A549 (cell line): ENCODE measurements around the gene TSPAN10.

Experiments
- EHF ChIP-seq: fragments of 250-450 bp; sonication (Bioruptor Pico); IDR thresholded peaks from 2 replicates; pipeline ENCODE4 v1.5.0; 2020; ENCODE audit warnings: mild to moderate bottlenecking
- ESRRA ChIP-seq: fragments of 150-350 bp; IDR thresholded peaks from 2 replicates; pipeline ENCODE4 v1.6.1; 2014; ENCODE audit warnings: mild to moderate bottlenecking, low read length, borderline replicate concordance
- HDAC2 ChIP-seq: fragments of 200-600 bp; sonication (generic); IDR thresholded peaks from 2 replicates; pipeline ENCODE4 v1.6.1; 2016
- JUNB ChIP-seq: fragments of >200 bp; sonication (Bioruptor Twin); formaldehyde crosslinking; IDR thresholded peaks from 2 replicates; pipeline ENCODE4 v1.6.1; 2016
- MAFK ChIP-seq: fragments of 450-650 bp; IDR thresholded peaks from 2 replicates; pipeline ENCODE4 v1.6.1; 2014; ENCODE audit not compliant: partially characterized antibody
- MAX ChIP-seq: IDR thresholded peaks from 2 replicates; pipeline ENCODE4 v1.6.1; 2012
- POLR2A ChIP-seq: IDR thresholded peaks from 2 replicates; pipeline ENCODE4 v1.6.1; 2012; ENCODE audit warnings: mild to moderate bottlenecking, low read length
- RFX5 ChIP-seq: fragments of 450-650 bp; IDR thresholded peaks from 2 replicates; pipeline ENCODE4 v1.7.1; 2014; ENCODE audit warnings: antibody characterized with exemption, mild to moderate bottlenecking, moderate library complexity
- SMC3 ChIP-seq: fragments of >200 bp; sonication (Bioruptor Twin); formaldehyde crosslinking; IDR thresholded peaks from 3 replicates; pipeline ENCODE4 v1.6.1; 2018; ENCODE audit warnings: inconsistent platforms
- USF2 ChIP-seq: fragments of 450-650 bp; IDR thresholded peaks from 2 replicates; pipeline ENCODE4 v1.6.1; 2014; ENCODE audit warnings: antibody characterized with exemption
- ZC3H11A ChIP-seq: fragments of 450-650 bp; IDR thresholded peaks from 2 replicates; pipeline ENCODE4 v1.6.1; 2014; ENCODE audit warnings: antibody characterized with exemption, mild to moderate bottlenecking
- TF ChIP-seq, protein P1 (sequence below): IDR thresholded peaks from 2 replicates; pipeline ENCODE4 v1.6.1; 2012; ENCODE audit warnings: low read depth, borderline replicate concordance
- TF ChIP-seq, protein P2 (sequence below): fragments of >200 bp; sonication (Bioruptor Twin); formaldehyde crosslinking; IDR thresholded peaks from 3 replicates; pipeline ENCODE4 v1.5.1; 2016

- TF ChIP-seq JUNB (no peak), ZC3H11A (no peak), HDAC2 (no peak), USF2 (no peak), EHF (no peak), MAX (no peak), POLR2A (no peak), RFX5 (no peak), SMC3 (no peak), MAFK (no peak), ESRRA (no peak)
- TF ChIP-seq, protein P1, sequence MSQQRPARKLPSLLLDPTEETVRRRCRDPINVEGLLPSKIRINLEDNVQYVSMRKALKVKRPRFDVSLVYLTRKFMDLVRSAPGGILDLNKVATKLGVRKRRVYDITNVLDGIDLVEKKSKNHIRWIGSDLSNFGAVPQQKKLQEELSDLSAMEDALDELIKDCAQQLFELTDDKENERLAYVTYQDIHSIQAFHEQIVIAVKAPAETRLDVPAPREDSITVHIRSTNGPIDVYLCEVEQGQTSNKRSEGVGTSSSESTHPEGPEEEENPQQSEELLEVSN = no peak
- TF ChIP-seq, protein P2, sequence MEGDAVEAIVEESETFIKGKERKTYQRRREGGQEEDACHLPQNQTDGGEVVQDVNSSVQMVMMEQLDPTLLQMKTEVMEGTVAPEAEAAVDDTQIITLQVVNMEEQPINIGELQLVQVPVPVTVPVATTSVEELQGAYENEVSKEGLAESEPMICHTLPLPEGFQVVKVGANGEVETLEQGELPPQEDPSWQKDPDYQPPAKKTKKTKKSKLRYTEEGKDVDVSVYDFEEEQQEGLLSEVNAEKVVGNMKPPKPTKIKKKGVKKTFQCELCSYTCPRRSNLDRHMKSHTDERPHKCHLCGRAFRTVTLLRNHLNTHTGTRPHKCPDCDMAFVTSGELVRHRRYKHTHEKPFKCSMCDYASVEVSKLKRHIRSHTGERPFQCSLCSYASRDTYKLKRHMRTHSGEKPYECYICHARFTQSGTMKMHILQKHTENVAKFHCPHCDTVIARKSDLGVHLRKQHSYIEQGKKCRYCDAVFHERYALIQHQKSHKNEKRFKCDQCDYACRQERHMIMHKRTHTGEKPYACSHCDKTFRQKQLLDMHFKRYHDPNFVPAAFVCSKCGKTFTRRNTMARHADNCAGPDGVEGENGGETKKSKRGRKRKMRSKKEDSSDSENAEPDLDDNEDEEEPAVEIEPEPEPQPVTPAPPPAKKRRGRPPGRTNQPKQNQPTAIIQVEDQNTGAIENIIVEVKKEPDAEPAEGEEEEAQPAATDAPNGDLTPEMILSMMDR = no peak
Observed at GRCh38 chr17:81682565-81683207, 45.7 kb downstream of the TSPAN10 start.
